Liver (tissue), 9 donors: ENCODE measurements around the gene AGBL5. TPM values are rescaled to one million over a fixed set of nuclear protein-coding genes. Genes with fewer than 3 reads are reported as not detected.
"Not testable (repeated sequence)": the region's sequence is repeated elsewhere in the genome, so short reads cannot be mapped to it uniquely, and the experiment has no call there.

Experiments
- DNase-seq: peaks from one replicate; pipeline ENCODE4 v3.0.0-alpha.2; 2017; ENCODE audit warnings: low spot score
- H3K27ac ChIP-seq, 2 donors: one replicate each; pipeline ENCODE4 v1.7.0; 2013; ENCODE audit warnings: inconsistent platforms in 2 of 2, low read length in 2 of 2, control low read depth in 1 of 2, low read depth in 1 of 2, mild to moderate bottlenecking in 1 of 2
- H3K27me3 ChIP-seq, 4 donors: one replicate each; pipeline versions ENCODE4 v1.6.1 to v1.7.0; 2013; ENCODE audit warnings: low read length in 3 of 4, inconsistent platforms in 1 of 4, mild to moderate bottlenecking in 1 of 4, moderate library complexity in 1 of 4; ENCODE audit not compliant: control insufficient read depth in 4 of 4, insufficient read depth in 4 of 4
- H3K36me3 ChIP-seq, 4 donors: one replicate each; pipeline versions ENCODE4 v1.6.1 to v1.7.0; 2013; ENCODE audit warnings: low read length in 3 of 4, mild to moderate bottlenecking in 3 of 4, low read depth in 1 of 4, moderate library complexity in 1 of 4; ENCODE audit not compliant: control insufficient read depth in 4 of 4, insufficient read depth in 3 of 4
- H3K4me1 ChIP-seq, 4 donors: one replicate each; pipeline versions ENCODE4 v1.6.1 to v1.7.0; 2013; ENCODE audit warnings: low read length in 3 of 4, mild to moderate bottlenecking in 3 of 4, moderate library complexity in 1 of 4; ENCODE audit not compliant: control insufficient read depth in 4 of 4, insufficient read depth in 4 of 4
- H3K4me3 ChIP-seq, 3 donors: one replicate each; pipeline versions ENCODE4 v1.6.1 to v1.7.0; 2013; ENCODE audit warnings: low read length in 3 of 3, control low read depth in 1 of 3, low read depth in 1 of 3, mild to moderate bottlenecking in 1 of 3
- H3K9ac ChIP-seq, 2 donors: one replicate each; pipeline ENCODE4 v1.7.0; 2013; ENCODE audit warnings: low read length in 2 of 2, mild to moderate bottlenecking in 2 of 2, moderate library complexity in 2 of 2, control low read depth in 1 of 2, low read depth in 1 of 2
- H3K9me3 ChIP-seq, 4 donors: one replicate each; pipeline versions ENCODE4 v1.6.1 to v1.7.0; 2013; ENCODE audit warnings: low read length in 3 of 4; ENCODE audit not compliant: control insufficient read depth in 4 of 4
- EGR1 ChIP-seq, 2 donors: IDR thresholded peaks; 2 replicates each; pipeline ENCODE4 v1.6.1; 2016 to 2018; ENCODE audit warnings: antibody characterized with exemption in 2 of 2, low read depth in 2 of 2
- FOXA1 ChIP-seq: IDR thresholded peaks from 2 replicates; pipeline ENCODE4 v1.6.1; 2016; ENCODE audit warnings: antibody characterized with exemption
- FOXA2 ChIP-seq: IDR thresholded peaks from 2 replicates; pipeline ENCODE4 v1.6.1; 2016; ENCODE audit warnings: antibody characterized with exemption
- GABPA ChIP-seq, 2 donors: IDR thresholded peaks in 1 of 2; conservative IDR thresholded peaks in 1 of 2; 2 replicates each; pipeline ENCODE4 v1.6.1; 2016; ENCODE audit warnings: antibody characterized with exemption in 2 of 2, mild to moderate bottlenecking in 1 of 2, moderate library complexity in 1 of 2
- HNF4A ChIP-seq, 2 donors: conservative IDR thresholded peaks; 2 replicates each; pipeline ENCODE4 v1.6.1; 2016; ENCODE audit warnings: antibody characterized with exemption in 2 of 2, mild to moderate bottlenecking in 2 of 2
- HNF4G ChIP-seq: IDR thresholded peaks from 2 replicates; pipeline ENCODE4 v1.6.1; 2016; ENCODE audit warnings: antibody characterized with exemption
- JUND ChIP-seq, 2 donors: IDR thresholded peaks; 2 replicates each; pipeline ENCODE4 v1.6.1; 2016; ENCODE audit warnings: antibody characterized with exemption in 2 of 2
- RAD21 ChIP-seq, 2 donors: IDR thresholded peaks; 2 replicates each; pipeline ENCODE4 v1.6.1; 2016; ENCODE audit warnings: antibody characterized with exemption in 2 of 2, mild to moderate bottlenecking in 2 of 2
- RXRA ChIP-seq, 2 donors: IDR thresholded peaks; 2 replicates each; pipeline ENCODE4 v1.6.1; 2017 to 2018; ENCODE audit warnings: antibody characterized with exemption in 2 of 2, mild to moderate bottlenecking in 1 of 2
- SP1 ChIP-seq: IDR thresholded peaks from 2 replicates; pipeline ENCODE4 v1.6.1; 2018; ENCODE audit warnings: antibody characterized with exemption, mild to moderate bottlenecking
- TAF1 ChIP-seq: conservative IDR thresholded peaks from 2 replicates; pipeline ENCODE4 v1.6.1; 2016; ENCODE audit warnings: antibody characterized with exemption, mild to moderate bottlenecking
- YY1 ChIP-seq: IDR thresholded peaks from 2 replicates; pipeline ENCODE4 v1.6.1; 2016; ENCODE audit warnings: antibody characterized with exemption, mild to moderate bottlenecking
- WGBS: extraction: QIAGEN DNeasy Blood & Tissue Kit; methylation state at CpG from one replicate; pipeline ENCODE4 v1.1.7; 2013; 5-methylcytosine and 5-hydroxymethylcytosine counted together
- polyA plus RNA-seq, 2 donors: library from polyadenylated mRNA; stranded (reverse) in 1 of 2; unstranded in 1 of 2; fragments of 200-250 nt in 1 of 2; fragments of >200 nt in 1 of 2; fragmentation: Nextera tagmentation in 1 of 2; extraction: Ambion mirVana in 1 of 2; gene quantifications; one replicate each; pipeline versions ENCODE4 v1.2.1 to v1.2.3, GENCODE V29; 2013 to 2015
- total RNA-seq, 2 donors: library from RNA; depleted of rRNA; stranded (reverse); fragments of >200 nt; gene quantifications; one replicate each; pipeline ENCODE4 v1.2.3, GENCODE V29; 2014
- TF ChIP-seq, protein P1 (sequence below): IDR thresholded peaks from 2 replicates; pipeline ENCODE4 v1.6.1; 2016; ENCODE audit warnings: antibody characterized with exemption
- TF ChIP-seq, protein P2 (sequence below): IDR thresholded peaks from 2 replicates; pipeline ENCODE4 v1.6.1; 2016; ENCODE audit warnings: antibody characterized with exemption, mild to moderate bottlenecking
- TF ChIP-seq, protein P3 (sequence below): IDR thresholded peaks from 2 replicates; pipeline ENCODE4 v1.6.1; 2016; ENCODE audit warnings: antibody characterized with exemption
- TF ChIP-seq, protein P4 (sequence below): fragments of 150-350 bp; IDR thresholded peaks from 2 replicates; pipeline ENCODE4 v1.5.1; 2017; ENCODE audit warnings: improper control_type of control experiment, low read depth, low read length; ENCODE audit not compliant: missing input control
- TF ChIP-seq, protein P5 (sequence below): IDR thresholded peaks from 2 replicates; pipeline ENCODE4 v1.6.1; 2016; ENCODE audit warnings: antibody characterized with exemption
- donor health status: healthy.
- donor health status: healthy.
- donor health status: healthy.
- donor health status: healthy.
- donor health status: healthy.

The AGBL5 gene
- total and polyA plus RNA-seq, 4 donors: 3.2 to 9.0 (median 4.8) TPM

DNA sequence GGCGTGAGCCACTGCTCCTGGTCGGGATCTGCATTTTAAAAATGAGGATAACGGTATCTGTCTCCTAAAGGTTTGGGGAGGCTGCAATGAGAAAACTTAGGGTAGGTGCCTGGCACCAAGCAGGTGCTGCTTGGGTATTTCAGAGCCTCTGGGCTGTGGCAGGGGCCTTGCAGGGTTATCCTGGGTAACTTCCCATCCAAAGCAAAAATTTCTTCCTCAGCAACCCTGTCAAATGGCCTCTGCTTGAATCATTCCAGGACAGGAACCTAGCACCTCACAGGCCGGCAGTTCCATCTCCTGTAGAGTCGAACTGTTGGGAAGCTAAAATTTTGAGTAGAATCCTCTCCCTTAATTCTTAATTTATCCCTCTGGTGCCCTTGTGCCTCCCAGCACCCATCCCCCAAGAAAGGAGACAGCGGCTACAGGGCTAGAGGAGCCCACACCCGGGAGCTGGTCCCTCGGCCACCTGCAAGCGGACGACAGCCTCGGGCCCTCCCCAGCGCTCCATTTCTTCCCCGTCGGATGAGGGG lies 66.6 kb downstream of the AGBL5 start:
- TF ChIP-seq RXRA (IDR thresholded peaks at IDR 0.05): no peak
- no peak for TF ChIP-seq YY1
- TF ChIP-seq, protein P1, sequence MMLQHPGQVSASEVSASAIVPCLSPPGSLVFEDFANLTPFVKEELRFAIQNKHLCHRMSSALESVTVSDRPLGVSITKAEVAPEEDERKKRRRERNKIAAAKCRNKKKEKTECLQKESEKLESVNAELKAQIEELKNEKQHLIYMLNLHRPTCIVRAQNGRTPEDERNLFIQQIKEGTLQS: no peak
- TF ChIP-seq HNF4G: no peak
- no peak for TF ChIP-seq JUND (IDR thresholded peaks at IDR 0.05)
- no peak for TF ChIP-seq SP1
- no peak for TF ChIP-seq RAD21 (IDR thresholded peaks at IDR 0.05)
- no peak for TF ChIP-seq HNF4A (conservative IDR thresholded peaks at IDR 0.05)
- TF ChIP-seq GABPA (IDR thresholded peaks at IDR 0.05 in 1 of 2, conservative IDR thresholded peaks at IDR 0.05 in 1 of 2): no peak
- no peak for TF ChIP-seq EGR1 (IDR thresholded peaks at IDR 0.05; ENCODE audit: low read depth in 2 of 2)
- TF ChIP-seq, protein P2, sequence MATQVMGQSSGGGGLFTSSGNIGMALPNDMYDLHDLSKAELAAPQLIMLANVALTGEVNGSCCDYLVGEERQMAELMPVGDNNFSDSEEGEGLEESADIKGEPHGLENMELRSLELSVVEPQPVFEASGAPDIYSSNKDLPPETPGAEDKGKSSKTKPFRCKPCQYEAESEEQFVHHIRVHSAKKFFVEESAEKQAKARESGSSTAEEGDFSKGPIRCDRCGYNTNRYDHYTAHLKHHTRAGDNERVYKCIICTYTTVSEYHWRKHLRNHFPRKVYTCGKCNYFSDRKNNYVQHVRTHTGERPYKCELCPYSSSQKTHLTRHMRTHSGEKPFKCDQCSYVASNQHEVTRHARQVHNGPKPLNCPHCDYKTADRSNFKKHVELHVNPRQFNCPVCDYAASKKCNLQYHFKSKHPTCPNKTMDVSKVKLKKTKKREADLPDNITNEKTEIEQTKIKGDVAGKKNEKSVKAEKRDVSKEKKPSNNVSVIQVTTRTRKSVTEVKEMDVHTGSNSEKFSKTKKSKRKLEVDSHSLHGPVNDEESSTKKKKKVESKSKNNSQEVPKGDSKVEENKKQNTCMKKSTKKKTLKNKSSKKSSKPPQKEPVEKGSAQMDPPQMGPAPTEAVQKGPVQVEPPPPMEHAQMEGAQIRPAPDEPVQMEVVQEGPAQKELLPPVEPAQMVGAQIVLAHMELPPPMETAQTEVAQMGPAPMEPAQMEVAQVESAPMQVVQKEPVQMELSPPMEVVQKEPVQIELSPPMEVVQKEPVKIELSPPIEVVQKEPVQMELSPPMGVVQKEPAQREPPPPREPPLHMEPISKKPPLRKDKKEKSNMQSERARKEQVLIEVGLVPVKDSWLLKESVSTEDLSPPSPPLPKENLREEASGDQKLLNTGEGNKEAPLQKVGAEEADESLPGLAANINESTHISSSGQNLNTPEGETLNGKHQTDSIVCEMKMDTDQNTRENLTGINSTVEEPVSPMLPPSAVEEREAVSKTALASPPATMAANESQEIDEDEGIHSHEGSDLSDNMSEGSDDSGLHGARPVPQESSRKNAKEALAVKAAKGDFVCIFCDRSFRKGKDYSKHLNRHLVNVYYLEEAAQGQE: no peak
- TF ChIP-seq FOXA2: no peak
- TF ChIP-seq TAF1: no peak
- no peak for TF ChIP-seq FOXA1
- TF ChIP-seq, protein P3, sequence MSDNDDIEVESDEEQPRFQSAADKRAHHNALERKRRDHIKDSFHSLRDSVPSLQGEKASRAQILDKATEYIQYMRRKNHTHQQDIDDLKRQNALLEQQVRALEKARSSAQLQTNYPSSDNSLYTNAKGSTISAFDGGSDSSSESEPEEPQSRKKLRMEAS: no peak
- H3K4me3 ChIP-seq: peak overlapping the region in 1 of 3 donors; percentile 52

DNA sequence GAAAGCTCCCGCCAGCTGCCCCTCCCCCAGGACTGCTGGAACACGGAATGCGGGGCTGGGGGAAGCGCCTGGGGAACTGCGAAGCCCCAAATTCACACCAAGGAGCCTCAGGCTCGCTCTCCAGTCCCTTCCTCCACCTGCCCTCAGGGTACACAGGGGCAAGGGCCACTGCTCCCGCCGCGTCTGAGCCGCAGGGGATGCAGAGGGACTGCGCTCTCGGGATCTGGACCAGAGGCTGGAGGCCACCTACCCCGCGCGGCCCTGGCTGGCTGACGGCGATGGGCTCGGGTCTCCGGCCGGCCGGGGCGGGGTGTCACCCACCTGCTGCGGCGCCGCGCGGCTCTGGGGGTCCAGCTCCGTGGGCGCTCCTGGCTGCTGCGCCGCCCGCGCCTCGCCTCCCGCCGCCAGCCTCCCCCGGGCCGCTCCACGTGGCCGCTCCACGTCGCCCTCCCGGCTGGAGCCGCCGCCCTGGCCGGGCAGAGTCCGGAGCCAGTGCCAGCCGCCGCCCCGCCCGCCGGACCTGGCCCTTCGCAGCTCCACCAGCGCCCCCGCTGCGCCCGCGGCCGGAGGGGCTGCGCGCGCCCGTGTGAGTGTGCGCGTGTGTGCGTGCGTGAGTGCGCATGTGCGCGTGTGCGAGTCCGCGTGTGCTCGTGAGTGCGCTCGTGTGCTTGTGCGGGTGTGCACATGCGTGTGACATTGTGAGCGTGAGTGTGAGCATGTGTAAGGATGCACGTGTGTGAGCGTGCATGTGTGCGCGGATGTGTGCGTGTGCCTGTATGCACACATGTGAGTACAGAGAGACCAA lies 67.3 kb downstream of the AGBL5 start, which contains the start of gene CGREF1:
TSS of gene CGREF1 (minus strand) at position 604 of the 805 bp plus-strand sequence. CDS start 14,762 bp downstream, outside the sequence.
- H3K27me3 ChIP-seq: peaks cover 0 to 2% (median 0%) of the 10 kb centered on the region in 4 donors
- peak within 1 kb of the TSS in 2 of 3 donors; percentile 7 to 52 for H3K4me3 ChIP-seq
- H3K36me3 ChIP-seq: no peaks in the 10 kb centered on the region
- H3K27ac ChIP-seq: no peak within 1 kb of the TSS
- DNase-seq: no peak
- 9% methylated on average over 84 of the region's 84 CpGs for WGBS
- H3K4me1 ChIP-seq: peaks cover 0 to 18% (median 13%) of the 10 kb centered on the region in 4 donors
- H3K9me3 ChIP-seq: no peaks in the 10 kb centered on the region
- no peak within 1 kb of the TSS for H3K9ac ChIP-seq
- no peak for TF ChIP-seq TAF1
- no peak for TF ChIP-seq EGR1 (IDR thresholded peaks at IDR 0.05; ENCODE audit: low read depth in 2 of 2)
- TF ChIP-seq RAD21 (IDR thresholded peaks at IDR 0.05): no peak
- TF ChIP-seq, protein P4, sequence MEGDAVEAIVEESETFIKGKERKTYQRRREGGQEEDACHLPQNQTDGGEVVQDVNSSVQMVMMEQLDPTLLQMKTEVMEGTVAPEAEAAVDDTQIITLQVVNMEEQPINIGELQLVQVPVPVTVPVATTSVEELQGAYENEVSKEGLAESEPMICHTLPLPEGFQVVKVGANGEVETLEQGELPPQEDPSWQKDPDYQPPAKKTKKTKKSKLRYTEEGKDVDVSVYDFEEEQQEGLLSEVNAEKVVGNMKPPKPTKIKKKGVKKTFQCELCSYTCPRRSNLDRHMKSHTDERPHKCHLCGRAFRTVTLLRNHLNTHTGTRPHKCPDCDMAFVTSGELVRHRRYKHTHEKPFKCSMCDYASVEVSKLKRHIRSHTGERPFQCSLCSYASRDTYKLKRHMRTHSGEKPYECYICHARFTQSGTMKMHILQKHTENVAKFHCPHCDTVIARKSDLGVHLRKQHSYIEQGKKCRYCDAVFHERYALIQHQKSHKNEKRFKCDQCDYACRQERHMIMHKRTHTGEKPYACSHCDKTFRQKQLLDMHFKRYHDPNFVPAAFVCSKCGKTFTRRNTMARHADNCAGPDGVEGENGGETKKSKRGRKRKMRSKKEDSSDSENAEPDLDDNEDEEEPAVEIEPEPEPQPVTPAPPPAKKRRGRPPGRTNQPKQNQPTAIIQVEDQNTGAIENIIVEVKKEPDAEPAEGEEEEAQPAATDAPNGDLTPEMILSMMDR: no peak
- no peak for TF ChIP-seq FOXA2
- TF ChIP-seq, protein P5, sequence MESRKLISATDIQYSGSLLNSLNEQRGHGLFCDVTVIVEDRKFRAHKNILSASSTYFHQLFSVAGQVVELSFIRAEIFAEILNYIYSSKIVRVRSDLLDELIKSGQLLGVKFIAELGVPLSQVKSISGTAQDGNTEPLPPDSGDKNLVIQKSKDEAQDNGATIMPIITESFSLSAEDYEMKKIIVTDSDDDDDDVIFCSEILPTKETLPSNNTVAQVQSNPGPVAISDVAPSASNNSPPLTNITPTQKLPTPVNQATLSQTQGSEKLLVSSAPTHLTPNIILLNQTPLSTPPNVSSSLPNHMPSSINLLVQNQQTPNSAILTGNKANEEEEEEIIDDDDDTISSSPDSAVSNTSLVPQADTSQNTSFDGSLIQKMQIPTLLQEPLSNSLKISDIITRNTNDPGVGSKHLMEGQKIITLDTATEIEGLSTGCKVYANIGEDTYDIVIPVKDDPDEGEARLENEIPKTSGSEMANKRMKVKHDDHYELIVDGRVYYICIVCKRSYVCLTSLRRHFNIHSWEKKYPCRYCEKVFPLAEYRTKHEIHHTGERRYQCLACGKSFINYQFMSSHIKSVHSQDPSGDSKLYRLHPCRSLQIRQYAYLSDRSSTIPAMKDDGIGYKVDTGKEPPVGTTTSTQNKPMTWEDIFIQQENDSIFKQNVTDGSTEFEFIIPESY: no peak
- no peak for TF ChIP-seq GABPA (IDR thresholded peaks at IDR 0.05 in 1 of 2, conservative IDR thresholded peaks at IDR 0.05 in 1 of 2)
- TF ChIP-seq FOXA1: no peak
- no peak for TF ChIP-seq HNF4G
- TF ChIP-seq, protein P3: no peak
- no peak for TF ChIP-seq HNF4A (conservative IDR thresholded peaks at IDR 0.05)

More for the DNA sequence above, 66.6 kb downstream of the AGBL5 start:
- no peak overlapping the region for H3K9ac ChIP-seq
- H3K9me3 ChIP-seq: no peaks in the 10 kb centered on the region
- peaks cover 0 to 11% (median 10%) of the 10 kb centered on the region in 4 donors for H3K4me1 ChIP-seq
- WGBS: 64% methylated on average over 14 of the region's 14 CpGs
- DNase-seq: no peak
- H3K27me3 ChIP-seq: peaks cover 0 to 2% (median 0%) of the 10 kb centered on the region in 4 donors
- H3K27ac ChIP-seq: no peak overlapping the region
- H3K36me3 ChIP-seq: no peaks in the 10 kb centered on the region

DNA sequence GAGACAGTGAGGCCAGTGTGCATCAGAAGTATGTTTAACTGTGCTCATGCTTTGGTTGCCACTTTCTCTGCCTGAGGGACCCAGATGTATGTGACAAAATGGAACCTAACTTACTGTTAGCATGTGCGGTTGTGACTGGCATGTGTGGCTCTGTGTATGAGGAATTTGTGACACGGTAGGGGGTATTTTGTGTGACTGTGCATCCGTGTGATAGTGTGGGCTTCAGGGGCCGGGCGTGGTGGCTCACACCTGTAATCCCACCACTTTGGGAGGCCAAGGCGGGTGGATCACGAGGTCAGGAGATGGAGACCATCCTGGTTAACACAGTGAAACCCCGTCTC lies 67.8 kb downstream of the AGBL5 start:
- H3K27ac ChIP-seq, DNase-seq, H3K36me3 ChIP-seq, H3K27me3 ChIP-seq, H3K9me3 ChIP-seq, H3K9ac ChIP-seq: not testable (repeated sequence)
- H3K4me3 ChIP-seq: peak overlapping the region in 2 of 3 donors; percentile 7 to 52
- WGBS: 85% methylated on average over 8 of the region's 8 CpGs
- peaks cover 4 to 24% (median 16%) of the 10 kb centered on the region in 4 donors for H3K4me1 ChIP-seq
